ENCODE results near the gene LAD1. TPM values are rescaled to one million over a fixed set of nuclear protein-coding genes. Genes with fewer than 3 reads are reported as not detected.

LAD1 gene
- total and polyA plus RNA-seq, 9 of the 15 experiments (the other 6 are each of a cell fraction or from before 2014, with no cell fraction given) = 0.31 TPM; not detected in 8

- Histone ChIP-seq H3K36me3 (ENCODE audit: control insufficient read depth, insufficient read depth, low read length) (no peaks in the 10 kb centered on the region), H3K4me1 (replicated peaks in 1 of 2; ENCODE audit: control insufficient read depth in 2 of 2, insufficient read depth in 2 of 2, low read length in 2 of 2) (peaks cover 0 to 3% of the 10 kb centered on the region in 2 experiments; a peak in 1 of 5 replicates), H3K27me3 (ENCODE audit: control insufficient read depth in 2 of 2, insufficient read depth in 2 of 2, low read length in 2 of 2) (peaks cover 26 to 77% of the 10 kb centered on the region in 2 experiments), H3K9ac (ENCODE audit: insufficient read depth in 1 of 2, low read depth in 2 of 2, low read length in 2 of 2) (no peak overlapping the region), H3K4me2 (ENCODE audit: insufficient read depth, low read length) (no peak overlapping the region), H3K4me3 (no peak overlapping the region), H4K20me1 (replicated peaks; ENCODE audit: control insufficient read depth, insufficient read depth, low read length) (peaks cover 34% of the 10 kb centered on the region), H3K9me3 (replicated peaks; ENCODE audit: control insufficient read depth, insufficient read depth, low read depth, low read length) (no peaks in the 10 kb centered on the region), H3K27ac (ENCODE audit: extremely low read depth, low read depth, low read length) (no peak overlapping the region), H3K9me1 (ENCODE audit: control insufficient read depth, insufficient read depth, low read length) (no peaks in the 10 kb centered on the region), H3K79me2 (ENCODE audit: control insufficient read depth, insufficient read depth, low read length) (no peaks in the 10 kb centered on the region), H2AFZ (ENCODE audit: low read depth, low read length) (no peak overlapping the region)
- CTCF ChIA-PET (ENCODE audit: low intra/inter-chr PET ratio) = interaction anchor here (0.7 to 1.1 kb wide), 2 partner anchors 22 to 127 kb away, joined by 4 to 5 read pairs; no protein-coding TSS in a partner anchor
- intact Hi-C loops (cut with micrococcal nuclease) = loop anchor here (1.0 kb wide), 1 partner anchor 23 kb away; no protein-coding TSS in a partner anchor
- FAIRE-seq (peak; percentile 92), ATAC-seq (peak; percentile 98), DNase-seq (ENCODE audit: extremely low read depth in 1 of 4, low spot score in 3 of 4) (peak; percentile 72 to 90 (median 86))
- no TSS peak for BruUV-seq (replicated peaks)
- WGBS (ENCODE audit: insufficient coverage, low coverage, missing lambda C conversion rate) = 2% methylated on average over 8 of the region's 8 CpGs
- POLR2A ChIA-PET = interaction anchor here (0.6 to 0.7 kb wide), 2 partner anchors 38 to 764 kb away, joined by 3 read pairs; no protein-coding TSS in a partner anchor
- in situ Hi-C loops (cut with MboI) = no loop called here
- peak; percentile 13; the same call in 1 of the 2 replicates for TF ChIP-seq REST (IDR thresholded peaks at IDR 0.05; ENCODE audit: borderline replicate concordance)
- no peak for TF ChIP-seq REST (CRISPR knock-in tag; IDR thresholded peaks at IDR 0.05; ENCODE audit: low read depth)
- peak; percentile 37; the same call in 1 of the 2 replicates for TF ChIP-seq SMC3 (conservative IDR thresholded peaks at IDR 0.05; ENCODE audit: insufficient read depth, low read depth, low read length)
- 0 out of 2 replicates have a peak, but pooled peaks have one; percentile 9 for TF ChIP-seq TFAP4 (CRISPR knock-in tag; IDR thresholded peaks at IDR 0.05; ENCODE audit: borderline replicate concordance)
- TF ChIP-seq, protein P1, sequence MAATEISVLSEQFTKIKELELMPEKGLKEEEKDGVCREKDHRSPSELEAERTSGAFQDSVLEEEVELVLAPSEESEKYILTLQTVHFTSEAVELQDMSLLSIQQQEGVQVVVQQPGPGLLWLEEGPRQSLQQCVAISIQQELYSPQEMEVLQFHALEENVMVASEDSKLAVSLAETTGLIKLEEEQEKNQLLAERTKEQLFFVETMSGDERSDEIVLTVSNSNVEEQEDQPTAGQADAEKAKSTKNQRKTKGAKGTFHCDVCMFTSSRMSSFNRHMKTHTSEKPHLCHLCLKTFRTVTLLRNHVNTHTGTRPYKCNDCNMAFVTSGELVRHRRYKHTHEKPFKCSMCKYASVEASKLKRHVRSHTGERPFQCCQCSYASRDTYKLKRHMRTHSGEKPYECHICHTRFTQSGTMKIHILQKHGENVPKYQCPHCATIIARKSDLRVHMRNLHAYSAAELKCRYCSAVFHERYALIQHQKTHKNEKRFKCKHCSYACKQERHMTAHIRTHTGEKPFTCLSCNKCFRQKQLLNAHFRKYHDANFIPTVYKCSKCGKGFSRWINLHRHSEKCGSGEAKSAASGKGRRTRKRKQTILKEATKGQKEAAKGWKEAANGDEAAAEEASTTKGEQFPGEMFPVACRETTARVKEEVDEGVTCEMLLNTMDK (IDR thresholded peaks at IDR 0.05; ENCODE audit: borderline replicate concordance, insufficient read depth, low read depth, low read length, poor library complexity, severe bottlenecking) = peak; percentile 50
These were observed 13.7 kb downstream of the LAD1 start for GRCh38 chr1:201385299-201385891.

Measured in K562 (cell line).